Daoy (cell line): ENCODE data around the gene TXNL1. TPM values are rescaled to one million over a fixed set of nuclear protein-coding genes. Genes with fewer than 3 reads are reported as not detected.
"Not testable (repeated sequence)": the region's sequence is repeated elsewhere in the genome, so short reads cannot be mapped to it uniquely, and the experiment has no call there.

ENCODE experiments used
- DNase-seq: peaks from one replicate; pipeline ENCODE4 v3.0.0-alpha.2; 2015; ENCODE audit warnings: low read depth
- total RNA-seq: library from RNA; depleted of rRNA; stranded (reverse); fragments of >200 nt; shearing (Covaris generic); gene quantifications from 2 replicates; pipeline ENCODE4 v1.2.3, GENCODE V29; 2014

TXNL1 gene
- total RNA-seq, 1 experiment from 2014 or later, result 83.0 TPM

- DNase-seq, result no peak
These were observed 7.1 kb upstream of the TXNL1 start for GRCh38 chr18:56645415-56646016.

- no peak for DNase-seq
These were observed 5.0 kb upstream of the TXNL1 start for GRCh38 chr18:56643381-56643780.

- DNase-seq, result peak; percentile 34
These were observed 3.4 kb upstream of the TXNL1 start for GRCh38 chr18:56641714-56642337.

GRCh38 chr18:56639571-56639970 lies 1.2 kb upstream of the TXNL1 start:
- DNase-seq, result no peak

- no peak for DNase-seq
These were observed 651 bp upstream of the TXNL1 start for GRCh38 chr18:56639104-56639381.

- DNase-seq, result no peak
These were observed 621 bp downstream of the TXNL1 start for GRCh38 chr18:56637711-56638231.

- no peak for DNase-seq
These were observed 1.2 kb downstream of the TXNL1 start for GRCh38 chr18:56637176-56637575.

- DNase-seq, result no peak
These were observed 3.4 kb downstream of the TXNL1 start for GRCh38 chr18:56635007-56635406.

- DNase-seq, result no peak
These were observed 6.0 kb downstream of the TXNL1 start for GRCh38 chr18:56632070-56633022.

GRCh38 chr18:56627991-56628390 lies 10.4 kb downstream of the TXNL1 start:
- DNase-seq, result no peak

- DNase-seq, result no peak
These were observed 22.5 kb downstream of the TXNL1 start for GRCh38 chr18:56615738-56616520.

GRCh38 chr18:56606618-56607017 lies 31.8 kb downstream of the TXNL1 start:
- DNase-seq, result no peak

- no peak for DNase-seq
These were observed 40.0 kb downstream of the TXNL1 start for GRCh38 chr18:56598422-56598821.

- DNase-seq, result peak; percentile 8
These were observed 44.5 kb downstream of the TXNL1 start for GRCh38 chr18:56593906-56594305.

- no peak for DNase-seq
These were observed 58.4 kb downstream of the TXNL1 start for GRCh38 chr18:56580026-56580425.

- DNase-seq, result no peak
These were observed 58.9 kb downstream of the TXNL1 start for GRCh38 chr18:56579451-56579850.

GRCh38 chr18:56576826-56577573 lies 61.4 kb downstream of the TXNL1 start:
- DNase-seq, result no peak

GRCh38 chr18:56575819-56576663 lies 62.4 kb downstream of the TXNL1 start:
- peak; percentile 25 for DNase-seq

GRCh38 chr18:56574861-56575260 lies 63.5 kb downstream of the TXNL1 start:
- DNase-seq, result no peak

- DNase-seq, result not testable (repeated sequence)
These were observed 66.1 kb downstream of the TXNL1 start for GRCh38 chr18:56572267-56572666.
